ENCODE data around the gene GXYLT2. TPM values are rescaled to one million over a fixed set of nuclear protein-coding genes. Genes with fewer than 3 reads are reported as not detected.

Gene GXYLT2
- total RNA-seq (10 to 100 TPM; 12.4 to 27.9 TPM), polyA plus RNA-seq (ENCODE audit: insufficient read length in 6 of 6) (10 to 100 TPM; 15.8 to 18.9 (median 16.7) TPM)
- long read RNA-seq, donor 1, transcript GXYLT2-201 (7 exons, 3,260 nt), result major isoform, 7 of 7 reads
- long read RNA-seq, donor 1, partial matches to known transcripts, result 0 of 7 reads
- long read RNA-seq, donor 1, other reads (novel, unspliced or antisense), result 0 of 7 reads
- long read RNA-seq, donor 2, transcript GXYLT2-201 (7 exons, 3,260 nt), result major isoform, 5 of 5 reads
- long read RNA-seq, donor 2, partial matches to known transcripts, result 0 of 5 reads
- long read RNA-seq, donor 2, other reads (novel, unspliced or antisense), result 0 of 5 reads
- long read RNA-seq, donor 3, partial matches to known transcripts, result 0 of 2 reads
- long read RNA-seq, donor 3, other reads (novel, unspliced or antisense), result 0 of 2 reads
- long read RNA-seq, donor 4, partial matches to known transcripts, result 0 of 2 reads
- long read RNA-seq, donor 4, other reads (novel, unspliced or antisense), result 2 of 2 reads
- long read RNA-seq, donor 5, partial matches to known transcripts, result 12 of 14 reads
- long read RNA-seq, donor 5, other reads (novel, unspliced or antisense), result 0 of 14 reads
- long read RNA-seq, donor 6, partial matches to known transcripts, result 0 of 2 reads
- long read RNA-seq, donor 6, other reads (novel, unspliced or antisense), result 0 of 2 reads
- long read RNA-seq, donor 7, result 0 reads
- long read RNA-seq, donor 8, partial matches to known transcripts, result 0 of 2 reads
- long read RNA-seq, donor 8, other reads (novel, unspliced or antisense), result 0 of 2 reads
- long read RNA-seq, donor 9, result 0 reads
- long read RNA-seq, donor 10, result 0 reads
- long read RNA-seq, donor 11, result 0 reads
- long read RNA-seq, donor 12, result 0 reads

DNA sequence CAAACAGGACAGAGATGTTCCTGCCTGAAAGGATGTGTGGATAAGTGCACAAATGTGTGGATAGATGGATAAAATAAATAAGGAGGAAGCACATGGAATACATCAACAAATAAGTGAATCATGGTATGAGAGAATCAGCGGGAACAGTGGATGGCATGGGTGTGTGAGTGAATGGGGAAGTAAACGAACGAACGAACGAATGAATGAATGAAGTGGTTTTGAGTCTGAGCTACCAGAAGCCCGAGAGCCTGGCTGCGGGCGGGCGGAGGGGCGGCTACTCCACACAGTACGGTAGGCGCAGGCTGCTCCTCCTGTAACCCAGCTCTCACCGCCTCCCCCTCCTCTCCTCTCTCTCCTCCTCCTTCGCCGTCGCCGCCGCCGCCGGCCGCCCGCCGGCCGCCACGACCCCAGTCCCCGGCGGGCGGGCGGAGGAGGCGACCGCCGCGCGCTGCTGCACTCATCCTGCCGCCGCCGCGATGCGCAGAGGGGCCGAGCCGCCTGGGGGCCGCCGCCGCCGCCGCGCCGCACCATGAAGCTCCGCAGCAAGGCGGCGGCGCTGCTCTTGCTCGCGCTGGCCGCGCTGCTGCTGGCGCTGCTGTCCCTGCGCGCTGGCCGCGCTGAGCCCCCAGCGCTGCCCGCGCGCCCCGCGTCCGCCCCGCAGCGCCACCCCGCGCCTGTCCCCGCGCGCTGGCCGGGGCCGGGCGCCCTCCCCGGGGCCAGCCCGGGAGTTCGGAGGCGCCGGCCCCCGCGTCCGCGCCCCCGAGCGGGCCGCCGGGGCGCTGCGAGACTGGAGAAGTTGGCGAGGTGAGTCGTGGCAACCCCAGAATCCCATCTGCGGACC lies at the start of gene GXYLT2:
Gene GXYLT2, plus strand, starts transcription at position 342 of the 841 bp plus-strand sequence. Its CDS starts 188 bp downstream, at position 530.
- Histone ChIP-seq H3K4me3 (peak within 1 kb of the TSS; percentile 30 to 35), H3K27me3 (peaks cover 0 to 41% of the 10 kb centered on the region in 2 donors), H3K36me3 (no peaks in the 10 kb centered on the region), H3K27ac (peak within 1 kb of the TSS; percentile 6 to 81), H3K4me1 (peaks cover 0 to 32% of the 10 kb centered on the region in 2 donors), H3K9me3 (no peaks in the 10 kb centered on the region)
- ATAC-seq, result peak; percentile 90
- no peak for TF ChIP-seq CTCF (IDR thresholded peaks at IDR 0.05)
- peak; percentile 72 to 86 (median 84) for DNase-seq
- intact Hi-C loops (cut with DNase I), result no loop called here

DNA sequence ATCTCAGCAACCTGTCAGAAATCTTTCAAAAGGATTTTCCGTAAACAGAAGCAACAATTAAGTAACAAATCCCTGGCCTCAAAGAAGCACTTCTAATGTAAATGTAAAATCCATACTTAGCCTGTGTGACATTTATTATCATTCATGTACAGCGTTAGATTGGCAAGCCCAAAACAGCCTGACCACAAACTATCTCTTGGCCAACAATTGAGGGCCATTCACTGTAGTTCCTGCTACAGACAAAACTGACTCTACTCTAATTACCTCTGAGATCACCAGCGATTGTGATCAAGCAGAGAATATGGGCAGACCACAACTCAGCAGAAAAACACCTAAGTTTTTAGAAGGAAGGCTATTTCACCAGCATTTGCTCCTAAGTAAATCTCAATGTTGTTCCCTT lies 48.8 kb upstream of the GXYLT2 start:
- Histone ChIP-seq H3K27me3 (no peaks in the 10 kb centered on the region), H3K36me3 (peaks cover 0 to 54% of the 10 kb centered on the region in 2 donors), H3K27ac (no peak overlapping the region), H3K9me3 (no peaks in the 10 kb centered on the region), H3K4me3 (no peak overlapping the region), H3K4me1 (no peaks in the 10 kb centered on the region)
- DNase-seq, result no peak
- intact Hi-C loops (cut with DNase I), result no loop called here
- no peak for TF ChIP-seq CTCF (IDR thresholded peaks at IDR 0.05)
- ATAC-seq, result no peak

GRCh38 chr3:72844436-72844993 lies 43.3 kb upstream of the GXYLT2 start:
- no peak overlapping the region for H3K27ac ChIP-seq
- H3K4me3 ChIP-seq, result no peak overlapping the region
- no peak for ATAC-seq
- peaks cover 0 to 24% of the 10 kb centered on the region in 2 donors for H3K36me3 ChIP-seq
- TF ChIP-seq CTCF (IDR thresholded peaks at IDR 0.05), result no peak
- DNase-seq, result no peak
- intact Hi-C loops (cut with DNase I), result no loop called here
- H3K27me3 ChIP-seq, result no peaks in the 10 kb centered on the region
- H3K9me3 ChIP-seq, result no peaks in the 10 kb centered on the region
- peaks cover 8 to 28% of the 10 kb centered on the region in 2 donors for H3K4me1 ChIP-seq

- H3K27ac ChIP-seq, result no peak overlapping the region
- H3K27me3 ChIP-seq, result no peaks in the 10 kb centered on the region
- no peak for TF ChIP-seq CTCF (IDR thresholded peaks at IDR 0.05)
- H3K36me3 ChIP-seq, result peaks cover 0 to 10% of the 10 kb centered on the region in 2 donors
- no peaks in the 10 kb centered on the region for H3K9me3 ChIP-seq
- DNase-seq, result no peak
- no peak overlapping the region for H3K4me3 ChIP-seq
- no peak for ATAC-seq
- intact Hi-C loops (cut with DNase I), result no loop called here
- H3K4me1 ChIP-seq, result peaks cover 8 to 28% of the 10 kb centered on the region in 2 donors
Measured at GRCh38 chr3:72846166-72846565, 41.7 kb upstream of the GXYLT2 start.
